Body of pancreas (tissue), 4 donors: ENCODE measurements around the gene ERC2. TPM values are rescaled to one million over a fixed set of nuclear protein-coding genes. Genes with fewer than 3 reads are reported as not detected.

Experiments used
- ATAC-seq: fragments of 150-250 bp; one replicate; pipeline ENCODE4 v1.9.1; 2016
- DNase-seq, 4 donors: peaks; one replicate each; pipeline ENCODE4 v3.0.0-alpha.2; 2019
- H3K27ac ChIP-seq, 4 donors: fragments of 200-600 bp; sonication (generic); 1 replicate in 3 of 4; 2 replicates in 1 of 4; pipeline versions ENCODE4 v1.5.1 to v1.6.1; 2016 to 2019; ENCODE audit warnings: mild to moderate bottlenecking in 1 of 4, mixed read lengths in 1 of 4, moderate library complexity in 1 of 4
- H3K27me3 ChIP-seq, 2 donors: fragments of 200-600 bp; sonication (generic); one replicate each; pipeline ENCODE4 v1.6.0; 2016; ENCODE audit warnings: mild to moderate bottlenecking in 1 of 2
- H3K36me3 ChIP-seq, 2 donors: fragments of 200-600 bp; sonication (generic); replicated peaks in 1 of 2; 2 replicates each; pipeline ENCODE4 v1.5.1; 2016; ENCODE audit warnings: low read depth in 2 of 2; ENCODE audit not compliant: insufficient read depth in 1 of 2
- H3K4me1 ChIP-seq: fragments of 200-600 bp; sonication (generic); one replicate; pipeline ENCODE4 v1.6.0; 2016
- H3K4me3 ChIP-seq, 2 donors: fragments of 200-600 bp; sonication (generic); 1 replicate in 1 of 2; 2 replicates in 1 of 2; pipeline ENCODE4 v1.5.1; 2016 to 2019
- H3K9me3 ChIP-seq, 3 donors: fragments of 200-600 bp; sonication (generic); 1 replicate in 2 of 3; 2 replicates in 1 of 3; pipeline ENCODE4 v1.5.1; 2016
- CTCF ChIP-seq, 7 experiments: fragments of 450-650 bp in 4 of 7; fragments of 200-600 bp in 3 of 7; sonication (generic) in 3 of 7; IDR thresholded peaks; one replicate each; pipeline ENCODE4 v1.5.1; 2016 to 2019; ENCODE audit warnings: antibody characterized with exemption in 7 of 7
- POLR2A ChIP-seq, 3 donors: fragments of 450-650 bp; IDR thresholded peaks; one replicate each; pipeline ENCODE4 v1.6.1; 2016; ENCODE audit warnings: antibody characterized with exemption in 3 of 3, mild to moderate bottlenecking in 2 of 3
- WGBS, 2 donors: methylation state at CpG; one replicate each; pipeline ENCODE4 v1.1.5; 2017; 5-methylcytosine and 5-hydroxymethylcytosine counted together
- intact Hi-C: fragments of 100-400 bp; cut with DNase I; formaldehyde crosslinking; loops from one replicate; pipeline ENCODE4 v1.15.1; 2023
- total RNA-seq, 2 donors: library from RNA; depleted of rRNA; stranded (reverse); fragments of >200 nt; gene quantifications; one replicate each; pipeline ENCODE4 v1.1.0, GENCODE V29; 2016

Gene ERC2
- total RNA-seq, 2 donors from 2014 or later = 4.0 to 4.7 TPM

GRCh38 chr3:55559500-55560423, 908.5 kb downstream of the ERC2 start:
- ATAC-seq = no peak
- no peak overlapping the region for H3K27ac ChIP-seq
- no peak overlapping the region for H3K4me3 ChIP-seq
- H3K36me3 ChIP-seq = no peaks in the 10 kb centered on the region
- TF ChIP-seq CTCF (IDR thresholded peaks at IDR 0.05) = no peak
- no peak for TF ChIP-seq POLR2A (IDR thresholded peaks at IDR 0.05)
- WGBS, 2 donors = 85 to 93% methylated on average over 7 of the region's 7 CpGs
- no peaks in the 10 kb centered on the region for H3K27me3 ChIP-seq
- H3K9me3 ChIP-seq = no peaks in the 10 kb centered on the region
- no peak for DNase-seq
- no peaks in the 10 kb centered on the region for H3K4me1 ChIP-seq
- intact Hi-C loops = no loop called here

GRCh38 chr3:55558316-55558715, 910.0 kb downstream of the ERC2 start:
- no peak for ATAC-seq
- Histone ChIP-seq H3K27ac (no peak overlapping the region), H3K27me3 (no peaks in the 10 kb centered on the region), H3K9me3 (no peaks in the 10 kb centered on the region), H3K4me1 (no peaks in the 10 kb centered on the region), H3K4me3 (no peak overlapping the region), H3K36me3 (no peaks in the 10 kb centered on the region)
- TF ChIP-seq CTCF (IDR thresholded peaks at IDR 0.05) = no peak
- no peak for TF ChIP-seq POLR2A (IDR thresholded peaks at IDR 0.05)
- WGBS, 2 donors = 61 to 67% methylated on average over 1 of the region's 1 CpG
- intact Hi-C loops = no loop called here
- DNase-seq = no peak

- DNase-seq = no peak
- Histone ChIP-seq H3K4me1 (no peaks in the 10 kb centered on the region), H3K9me3 (no peaks in the 10 kb centered on the region), H3K27ac (no peak overlapping the region), H3K27me3 (no peaks in the 10 kb centered on the region), H3K4me3 (no peak overlapping the region), H3K36me3 (no peaks in the 10 kb centered on the region)
- no peak for ATAC-seq
- intact Hi-C loops = no loop called here
- WGBS, 2 donors = 83 to 93% methylated on average over 1 of the region's 1 CpG
- TF ChIP-seq POLR2A (IDR thresholded peaks at IDR 0.05) = no peak
- TF ChIP-seq CTCF (IDR thresholded peaks at IDR 0.05) = no peak
These were observed 910.7 kb downstream of the ERC2 start for GRCh38 chr3:55557549-55557948.

- Histone ChIP-seq H3K36me3 (no peaks in the 10 kb centered on the region), H3K4me3 (no peak overlapping the region), H3K9me3 (no peaks in the 10 kb centered on the region), H3K27ac (no peak overlapping the region), H3K4me1 (no peaks in the 10 kb centered on the region), H3K27me3 (no peaks in the 10 kb centered on the region)
- no peak for DNase-seq
- no peak for ATAC-seq
- intact Hi-C loops = no loop called here
- no peak for TF ChIP-seq CTCF (IDR thresholded peaks at IDR 0.05)
- 82 to 87% methylated on average over 4 of the region's 4 CpGs for WGBS, 2 donors
These were observed 911.4 kb downstream of the ERC2 start for GRCh38 chr3:55556619-55557537.
